ENCODE results near the gene TSEN15.

Gene TSEN15
- long read RNA-seq, transcript TSEN15-203 (4 exons, 1,844 nt): minor isoform, 63 of 420 reads
- long read RNA-seq, transcript TSEN15-201 (5 exons, 1,967 nt): minor isoform, 8 of 420 reads
- long read RNA-seq, transcript TSEN15-207 (5 exons, 1,834 nt): minor isoform, 15 of 420 reads
- long read RNA-seq, transcript TSEN15-216 (5 exons, 1,986 nt): major isoform, 302 of 420 reads
- long read RNA-seq, partial matches to known transcripts: 2 of 420 reads
- long read RNA-seq, other reads (novel, unspliced or antisense): 15 of 420 reads

- Histone ChIP-seq H3K27me3 (ENCODE audit: insufficient read depth, poor library complexity, severe bottlenecking) (no peaks in the 10 kb centered on the region), H3K27ac (replicated peaks) (peak within 1 kb of the TSS; percentile 89), H3K4me3 (replicated peaks; ENCODE audit: insufficient read depth, low read length) (peak within 1 kb of the TSS; percentile 86)
- TF ChIP-seq REST (IDR thresholded peaks at IDR 0.05; ENCODE audit: insufficient replicate concordance, low read depth) (peak; percentile 47), CTCF (IDR thresholded peaks at IDR 0.05; ENCODE audit: insufficient read depth, low read length) (no peak), POLR2AphosphoS5 (IDR thresholded peaks at IDR 0.05; ENCODE audit: low read depth) (peak; percentile 78), GABPA (IDR thresholded peaks at IDR 0.05; ENCODE audit: low read depth) (peak; percentile 77), SPI1 (IDR thresholded peaks at IDR 0.05; ENCODE audit: borderline replicate concordance, low read depth) (peak; percentile 30; the same call in 1 of the 2 replicates)
- DNase-seq (ENCODE audit: low read depth in 1 of 2, low spot score in 1 of 2): peak; percentile 39 to 86
Measured at GRCh38 chr1:184051485-184052193, at the start of gene TSEN15. Gene TSEN15, plus strand, starts transcription at chr1:184051730. Its CDS starts 26 bp downstream, at chr1:184051756.

- no peak for DNase-seq (ENCODE audit: low read depth in 1 of 2, low spot score in 1 of 2)
- no peaks in the 10 kb centered on the region for H3K27me3 ChIP-seq (ENCODE audit: insufficient read depth, poor library complexity, severe bottlenecking)
- TF ChIP-seq GABPA (IDR thresholded peaks at IDR 0.05; ENCODE audit: low read depth) (no peak), SPI1 (IDR thresholded peaks at IDR 0.05; ENCODE audit: borderline replicate concordance, low read depth) (no peak), POLR2AphosphoS5 (IDR thresholded peaks at IDR 0.05; ENCODE audit: low read depth) (no peak), REST (IDR thresholded peaks at IDR 0.05; ENCODE audit: insufficient replicate concordance, low read depth) (no peak), CTCF (IDR thresholded peaks at IDR 0.05; ENCODE audit: insufficient read depth, low read length) (no peak)
- no peak overlapping the region for H3K27ac ChIP-seq (replicated peaks)
- no peak overlapping the region for H3K4me3 ChIP-seq (replicated peaks; ENCODE audit: insufficient read depth, low read length)
Measured at GRCh38 chr1:184002071-184002470, 49.5 kb upstream of the TSEN15 start.

- Histone ChIP-seq H3K4me3 (replicated peaks; ENCODE audit: insufficient read depth, low read length) (no peak overlapping the region), H3K27me3 (ENCODE audit: insufficient read depth, poor library complexity, severe bottlenecking) (no peaks in the 10 kb centered on the region), H3K27ac (replicated peaks) (no peak overlapping the region)
- TF ChIP-seq POLR2AphosphoS5 (IDR thresholded peaks at IDR 0.05; ENCODE audit: low read depth) (no peak), CTCF (IDR thresholded peaks at IDR 0.05; ENCODE audit: insufficient read depth, low read length) (no peak)
- DNase-seq (ENCODE audit: low read depth in 1 of 2, low spot score in 1 of 2): no peak
Measured at GRCh38 chr1:184004935-184005334, 46.6 kb upstream of the TSEN15 start.

Measured in HL-60 (cell line).